Spinal cord (tissue), 10 donors: ENCODE results near the gene TMEM30B. TPM values are rescaled to one million over a fixed set of nuclear protein-coding genes. Genes with fewer than 3 reads are reported as not detected.

ENCODE experiments used
- DNase-seq, 6 donors: peaks; one replicate each; pipeline versions ENCODE4 v3.0.0 to v3.0.0-alpha.2; 2013 to 2015; ENCODE audit warnings: low spot score in 6 of 6, low read depth in 4 of 6
- H3K27ac ChIP-seq: one replicate; pipeline ENCODE4 v1.5.1; 2013; ENCODE audit warnings: low read depth, low read length, control low read depth
- H3K27me3 ChIP-seq: one replicate; pipeline ENCODE4 v1.6.1; 2013; ENCODE audit warnings: low read length; ENCODE audit not compliant: control insufficient read depth, insufficient read depth
- H3K36me3 ChIP-seq: one replicate; pipeline ENCODE4 v1.6.1; 2013; ENCODE audit warnings: low read length; ENCODE audit not compliant: control insufficient read depth, insufficient read depth
- H3K4me1 ChIP-seq: one replicate; pipeline ENCODE4 v1.6.1; 2013; ENCODE audit warnings: low read length; ENCODE audit not compliant: control insufficient read depth, insufficient read depth
- H3K4me3 ChIP-seq: one replicate; pipeline ENCODE4 v1.5.1; 2013; ENCODE audit warnings: low read depth, low read length, control low read depth
- H3K9me3 ChIP-seq: one replicate; pipeline ENCODE4 v1.6.1; 2013; ENCODE audit warnings: low read length; ENCODE audit not compliant: control insufficient read depth, insufficient read depth
- whole genome bisulfite sequencing: methylation state at CpG from one replicate; pipeline ENCODE4 v1.1.5; 2013; ENCODE audit warnings: missing lambda C conversion rate; ENCODE audit not compliant: insufficient coverage; 5-methylcytosine and 5-hydroxymethylcytosine counted together
- long read RNA-seq, 4 donors: transcript quantifications; one replicate each; lab custom pipeline, GENCODE V29; 2026
- polyA plus RNA-seq, 2 donors: library from polyadenylated mRNA; unstranded; fragments of 120-200 nt; gene quantifications; one replicate each; pipeline ENCODE4 v1.2.1, GENCODE V29; 2013; ENCODE audit not compliant: insufficient read length in 2 of 2
- total RNA-seq, 2 donors: library from RNA; depleted of rRNA in 1 of 2; stranded (reverse); fragments of 120-200 nt in 1 of 2; fragments of >200 nt in 1 of 2; gene quantifications; one replicate each; pipeline versions ENCODE4 v1.2.3 to v1.2.4, GENCODE V29; 2013 to 2014
- donor health status: healthy.

TMEM30B gene
- total RNA-seq, result 10 to 100 TPM in 1 of 2 donors, 1 to 10 TPM in 1; 7.6 to 11.8 TPM
- polyA plus RNA-seq, result 1 to 10 TPM in 1 of 2 donors, under 1 TPM in 1; 0.14 to 2.9 TPM
- long read RNA-seq, donor 1, full-length matches to known transcripts, result 6 of 6 reads
- long read RNA-seq, donor 1, partial matches to known transcripts, result 0 of 6 reads
- long read RNA-seq, donor 1, other reads (novel, unspliced or antisense), result 0 of 6 reads
- long read RNA-seq, donor 2, full-length matches to known transcripts, result 3 of 3 reads
- long read RNA-seq, donor 2, partial matches to known transcripts, result 0 of 3 reads
- long read RNA-seq, donor 2, other reads (novel, unspliced or antisense), result 0 of 3 reads
- long read RNA-seq, donor 3, full-length matches to known transcripts, result 2 of 2 reads
- long read RNA-seq, donor 3, partial matches to known transcripts, result 0 of 2 reads
- long read RNA-seq, donor 3, other reads (novel, unspliced or antisense), result 0 of 2 reads
- long read RNA-seq, donor 4, full-length matches to known transcripts, result 28 of 28 reads
- long read RNA-seq, donor 4, partial matches to known transcripts, result 0 of 28 reads
- long read RNA-seq, donor 4, other reads (novel, unspliced or antisense), result 0 of 28 reads

- Histone ChIP-seq H3K27me3 (peaks cover 53% of the 10 kb centered on the region), H3K27ac (peak within 1 kb of the TSS; percentile 62), H3K36me3 (no peaks in the 10 kb centered on the region), H3K4me1 (peaks cover 13% of the 10 kb centered on the region), H3K9me3 (no peaks in the 10 kb centered on the region), H3K4me3 (peak within 1 kb of the TSS; percentile 39)
- DNase-seq, result no peak
- WGBS, result 11% methylated on average over 39 of the region's 43 CpGs
Observed at GRCh38 chr14:61281186-61281947, at the start of gene TMEM30B. Gene TMEM30B (minus strand): TSS chr14:61281338. CDS start chr14:61281147, 191 bp downstream.

- Histone ChIP-seq H3K27ac (no peak overlapping the region), H3K9me3 (no peaks in the 10 kb centered on the region), H3K27me3 (no peaks in the 10 kb centered on the region), H3K4me3 (no peak overlapping the region), H3K36me3 (no peaks in the 10 kb centered on the region), H3K4me1 (no peaks in the 10 kb centered on the region)
- WGBS, result no CpG with 5 or more reads among the region's 1 CpG
- DNase-seq, result no peak
Observed at GRCh38 chr14:61330511-61330910, 49.4 kb upstream of the TMEM30B start.

- Histone ChIP-seq H3K36me3 (no peaks in the 10 kb centered on the region), H3K27ac (no peak overlapping the region)
Observed at GRCh38 chr14:61329478-61330051, 48.4 kb upstream of the TMEM30B start.

GRCh38 chr14:61328626-61329262 lies 47.6 kb upstream of the TMEM30B start:
- no peak for DNase-seq
- Histone ChIP-seq H3K36me3 (no peaks in the 10 kb centered on the region), H3K4me3 (no peak overlapping the region), H3K27ac (no peak overlapping the region), H3K27me3 (peaks cover 3% of the 10 kb centered on the region), H3K4me1 (no peaks in the 10 kb centered on the region), H3K9me3 (no peaks in the 10 kb centered on the region)
- 100% methylated on average over 1 of the region's 4 CpGs for WGBS

More at GRCh38 chr14:61329478-61330051, 48.4 kb upstream of the TMEM30B start:
- 83% methylated on average over 3 of the region's 8 CpGs for WGBS
- H3K4me3 ChIP-seq, result no peak overlapping the region
- H3K27me3 ChIP-seq, result no peaks in the 10 kb centered on the region
- H3K9me3 ChIP-seq, result no peaks in the 10 kb centered on the region
- no peak for DNase-seq
- H3K4me1 ChIP-seq, result no peaks in the 10 kb centered on the region

- Histone ChIP-seq H3K4me3 (no peak overlapping the region), H3K36me3 (no peaks in the 10 kb centered on the region), H3K27ac (no peak overlapping the region), H3K9me3 (no peaks in the 10 kb centered on the region), H3K4me1 (peaks cover 10% of the 10 kb centered on the region), H3K27me3 (peaks cover 19% of the 10 kb centered on the region)
- peak in 1 of 6 donors; percentile 13 for DNase-seq
- 53% methylated on average over 4 of the region's 4 CpGs for WGBS
Observed at GRCh38 chr14:61326847-61327246, 45.7 kb upstream of the TMEM30B start.

GRCh38 chr14:61326146-61326545 lies 45.0 kb upstream of the TMEM30B start:
- Histone ChIP-seq H3K4me3 (no peak overlapping the region), H3K36me3 (no peaks in the 10 kb centered on the region), H3K4me1 (peaks cover 16% of the 10 kb centered on the region), H3K27ac (no peak overlapping the region), H3K9me3 (no peaks in the 10 kb centered on the region), H3K27me3 (peaks cover 25% of the 10 kb centered on the region)
- DNase-seq, result no peak
- WGBS, result 100% methylated on average over 1 of the region's 1 CpG

- DNase-seq, result no peak
- no CpG with 5 or more reads among the region's 1 CpG for WGBS
- H3K27ac ChIP-seq, result no peak overlapping the region
- peaks cover 21% of the 10 kb centered on the region for H3K4me1 ChIP-seq
- H3K9me3 ChIP-seq, result no peaks in the 10 kb centered on the region
- no peaks in the 10 kb centered on the region for H3K36me3 ChIP-seq
- H3K4me3 ChIP-seq, result no peak overlapping the region
- H3K27me3 ChIP-seq, result peaks cover 33% of the 10 kb centered on the region
Observed at GRCh38 chr14:61325166-61325565, 44.0 kb upstream of the TMEM30B start.

GRCh38 chr14:61323970-61324369 lies 42.8 kb upstream of the TMEM30B start:
- WGBS, result 47% methylated on average over 2 of the region's 6 CpGs
- H3K36me3 ChIP-seq, result no peaks in the 10 kb centered on the region
- H3K4me1 ChIP-seq, result peaks cover 21% of the 10 kb centered on the region
- H3K27ac ChIP-seq, result no peak overlapping the region
- no peaks in the 10 kb centered on the region for H3K9me3 ChIP-seq
- H3K27me3 ChIP-seq, result peaks cover 33% of the 10 kb centered on the region
- DNase-seq, result no peak
- no peak overlapping the region for H3K4me3 ChIP-seq

- H3K4me3 ChIP-seq, result peak overlapping the region; percentile 28
- peaks cover 21% of the 10 kb centered on the region for H3K4me1 ChIP-seq
- H3K9me3 ChIP-seq, result no peaks in the 10 kb centered on the region
- no peaks in the 10 kb centered on the region for H3K36me3 ChIP-seq
- peak in 1 of 6 donors; percentile 42 for DNase-seq
- WGBS, result 28% methylated on average over 10 of the region's 13 CpGs
- H3K27me3 ChIP-seq, result peaks cover 33% of the 10 kb centered on the region
- H3K27ac ChIP-seq, result no peak overlapping the region
Observed at GRCh38 chr14:61322799-61323290, 41.7 kb upstream of the TMEM30B start.
